Activated CD4-positive, alpha-beta T cell treated with anti-CD3 and anti-CD28 coated beads, Interleukin-2, Interleukin-4, amounts not matched to agents 100 ng/mL and 50 ng/mL, durations not matched to agents 16 hours and 8 hours (primary cell): ENCODE measurements around the gene SORT1.
"Not testable (repeated sequence)": the region's sequence is repeated elsewhere in the genome, so short reads cannot be mapped to it uniquely, and the experiment has no call there.

Experiments
- DNase-seq: peaks from one replicate; pipeline ENCODE4 v3.0.0-alpha.2; 2020; ENCODE audit warnings: low spot score

Gene SORT1

DNA sequence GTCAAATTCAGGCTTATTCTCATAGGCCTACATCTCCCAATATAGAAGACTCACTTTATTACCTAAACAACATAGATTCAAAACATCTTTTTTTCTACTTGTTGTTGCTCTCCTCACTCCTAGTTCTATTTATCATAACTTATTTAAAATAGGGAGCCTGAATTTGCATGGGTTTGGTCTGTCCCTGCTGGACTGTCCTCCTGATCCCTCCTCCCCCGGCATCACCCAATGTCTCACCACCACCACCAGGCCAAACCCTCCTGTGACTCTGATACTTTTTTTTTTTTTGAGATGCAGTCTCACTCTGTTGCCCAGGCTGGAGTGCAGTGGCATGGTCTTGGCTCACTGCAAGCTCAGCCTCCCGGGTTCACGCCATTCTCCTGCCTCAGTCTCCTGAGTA is 59.1 kb downstream of the SORT1 start:
- no peak for DNase-seq

DNA sequence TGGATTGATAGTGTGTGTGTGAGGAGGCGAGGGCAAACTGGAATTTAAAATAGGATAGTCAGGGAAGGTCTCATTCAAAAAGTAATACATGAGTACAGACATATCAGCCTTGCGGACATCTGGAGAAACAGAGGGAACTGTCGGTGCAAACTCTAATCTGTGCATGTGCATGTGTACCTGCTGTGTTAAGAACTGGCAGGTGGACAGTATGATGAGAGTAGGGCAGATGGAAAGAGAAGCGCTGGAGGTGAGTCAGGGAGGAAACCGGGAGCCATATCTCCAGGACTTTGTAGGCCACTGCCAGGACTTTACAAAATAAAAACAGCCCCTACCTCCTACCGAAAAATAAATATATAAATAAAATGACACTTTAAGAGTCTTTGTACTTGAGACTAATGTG is 59.6 kb downstream of the SORT1 start:
- DNase-seq: no peak

DNA sequence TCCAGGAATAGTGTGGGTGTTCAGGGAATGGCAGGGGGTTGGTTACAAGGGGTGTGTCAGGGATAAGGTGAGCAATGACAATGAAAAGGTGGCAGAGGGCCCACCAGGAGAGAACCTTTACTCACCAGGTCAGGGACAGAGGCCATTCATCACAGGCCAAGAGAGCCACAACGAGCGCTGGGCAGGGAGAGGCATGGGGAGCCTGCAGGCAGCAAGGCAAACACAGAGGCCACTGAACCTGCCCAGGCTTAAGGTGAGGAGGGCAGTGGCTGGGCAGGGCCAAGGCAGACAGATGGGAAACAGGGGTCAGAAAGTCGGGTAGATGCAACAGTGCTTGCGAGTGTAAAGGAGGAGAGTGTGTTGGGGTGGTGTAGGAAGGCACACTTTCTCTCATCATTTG is 62.6 kb downstream of the SORT1 start:
- no peak for DNase-seq

DNA sequence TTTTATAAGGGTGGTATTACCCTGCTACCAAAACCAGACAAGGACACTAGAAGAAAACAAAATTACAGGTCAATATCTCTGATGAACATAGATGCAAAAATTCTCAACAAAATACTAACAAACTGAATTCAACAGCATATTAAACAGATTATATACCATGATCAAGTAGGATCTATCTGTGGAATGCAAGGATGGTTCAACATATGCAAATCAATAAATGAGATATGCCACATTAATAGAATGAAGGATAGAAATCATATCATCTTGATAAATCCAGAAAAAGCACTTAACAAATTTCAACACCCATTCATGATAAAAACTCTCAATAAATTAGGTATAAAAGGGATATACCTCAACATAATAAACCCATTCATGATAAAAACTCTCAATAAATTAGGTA is 66.6 kb downstream of the SORT1 start:
- no peak for DNase-seq

DNA sequence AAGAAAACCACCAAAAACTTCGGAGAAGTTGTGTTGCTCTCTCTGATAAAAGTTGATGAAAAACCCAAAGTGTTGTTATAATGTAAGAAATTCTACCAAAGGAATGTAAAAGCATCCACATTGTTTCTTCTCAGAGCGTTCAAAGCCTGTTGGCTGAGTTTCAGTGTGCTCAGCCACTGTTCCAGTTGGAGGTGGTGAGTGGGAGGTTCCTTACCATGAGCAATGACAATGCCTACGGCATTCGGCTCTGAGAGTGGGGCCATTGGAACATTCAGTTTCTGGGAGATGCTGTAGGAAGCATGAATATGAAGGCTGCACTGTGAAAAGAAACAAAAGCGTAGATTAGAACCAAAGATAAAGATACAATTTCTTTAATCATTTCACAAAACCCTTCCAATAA is 70.4 kb downstream of the SORT1 start:
- no peak for DNase-seq

DNA sequence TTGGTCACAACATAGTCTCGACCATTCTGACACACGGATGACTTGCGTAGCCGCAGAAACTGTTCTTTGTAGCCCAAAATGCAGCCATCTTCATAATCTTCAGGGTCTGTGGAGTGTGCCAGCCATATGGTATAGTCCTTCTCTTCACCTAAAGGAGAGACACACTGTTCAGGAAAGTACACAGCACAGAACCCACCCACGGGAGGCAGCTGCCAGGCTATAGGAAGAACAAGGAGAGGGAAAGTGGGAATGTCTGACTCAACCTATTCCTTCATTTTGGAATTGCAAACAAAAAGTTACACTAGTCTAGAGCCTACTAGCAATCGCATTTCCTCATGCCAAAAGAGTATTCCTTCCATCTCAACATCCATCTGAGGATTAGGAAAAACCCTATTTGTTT is 74.7 kb downstream of the SORT1 start:
- DNase-seq: no peak

DNA sequence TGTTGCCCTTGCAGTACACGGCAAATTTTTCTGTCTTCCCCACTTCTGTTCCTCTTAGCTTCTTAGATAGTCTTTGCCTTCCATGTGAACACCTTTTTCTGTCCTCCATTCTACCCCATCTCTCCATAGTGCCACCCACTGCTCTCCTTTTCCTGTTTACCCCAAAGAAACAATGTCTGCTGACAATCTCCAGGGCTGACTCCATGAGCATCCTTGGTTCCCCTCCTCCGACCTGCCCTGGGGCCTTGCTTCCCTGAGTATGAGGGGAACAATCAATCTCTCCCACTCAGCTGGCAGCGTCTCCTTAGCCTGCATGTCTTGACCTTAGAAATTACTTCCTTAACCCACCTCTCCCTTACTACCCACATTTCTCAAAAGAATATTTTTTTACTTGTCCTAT is 78.6 kb downstream of the SORT1 start:
- no peak for DNase-seq

DNA sequence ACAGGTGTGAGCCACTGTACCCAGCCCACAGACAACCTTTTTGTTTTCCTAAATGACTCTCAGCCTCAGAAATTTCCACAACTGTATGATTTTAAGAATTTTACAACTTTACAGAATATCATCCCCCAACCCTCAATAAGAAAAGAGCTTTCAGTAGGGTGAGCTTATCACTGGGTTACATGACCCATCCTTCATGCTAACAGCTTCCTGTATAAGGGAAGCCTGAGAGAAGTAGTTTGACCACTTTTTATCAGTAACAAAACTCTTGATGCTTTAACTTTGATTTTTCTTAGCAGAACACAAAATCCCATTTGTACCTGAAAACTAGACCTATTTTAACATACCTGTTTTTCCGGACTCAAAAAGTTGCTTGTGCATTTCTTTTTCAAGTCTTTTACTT is 81.2 kb downstream of the SORT1 start:
- DNase-seq: no peak

DNA sequence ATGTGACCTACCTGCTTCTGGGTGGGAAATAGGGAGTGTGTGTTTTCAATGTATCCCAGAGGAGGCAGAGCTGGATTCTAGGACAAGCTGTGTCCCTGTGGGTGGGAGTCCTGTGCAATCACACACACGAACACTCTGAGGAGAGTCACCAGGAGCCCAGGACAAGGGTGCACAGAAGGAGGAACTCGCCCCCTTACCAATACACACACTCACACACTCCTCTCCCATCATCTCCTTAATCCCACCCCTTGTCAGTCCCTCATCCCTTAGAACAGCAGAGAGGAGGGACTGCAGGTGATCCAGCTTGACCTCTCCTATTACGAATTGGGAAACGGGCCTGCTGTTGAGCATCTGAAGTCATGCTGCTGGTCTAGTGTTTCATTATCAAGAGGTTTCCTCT is 82.4 kb downstream of the SORT1 start:
- no peak for DNase-seq

DNA sequence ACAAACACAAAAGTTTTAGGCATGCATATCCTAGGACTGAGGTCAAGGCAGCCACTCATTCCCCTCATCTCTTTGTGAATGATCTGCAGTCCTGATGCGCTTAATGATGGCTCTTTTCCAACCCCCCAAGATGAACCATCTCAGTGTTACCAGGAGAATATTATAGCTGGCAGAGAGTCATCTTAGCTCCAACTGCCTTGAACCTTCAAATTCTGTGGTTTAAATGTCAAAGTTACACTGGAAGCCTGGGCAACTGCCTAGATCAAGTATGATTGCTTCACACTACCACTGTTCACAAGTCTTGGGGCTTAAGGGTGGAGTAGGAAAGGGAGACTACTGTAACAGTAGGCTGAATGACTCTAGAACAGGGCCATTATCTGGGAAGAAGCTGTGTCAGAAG is 82.9 kb downstream of the SORT1 start:
- no peak for DNase-seq

DNA sequence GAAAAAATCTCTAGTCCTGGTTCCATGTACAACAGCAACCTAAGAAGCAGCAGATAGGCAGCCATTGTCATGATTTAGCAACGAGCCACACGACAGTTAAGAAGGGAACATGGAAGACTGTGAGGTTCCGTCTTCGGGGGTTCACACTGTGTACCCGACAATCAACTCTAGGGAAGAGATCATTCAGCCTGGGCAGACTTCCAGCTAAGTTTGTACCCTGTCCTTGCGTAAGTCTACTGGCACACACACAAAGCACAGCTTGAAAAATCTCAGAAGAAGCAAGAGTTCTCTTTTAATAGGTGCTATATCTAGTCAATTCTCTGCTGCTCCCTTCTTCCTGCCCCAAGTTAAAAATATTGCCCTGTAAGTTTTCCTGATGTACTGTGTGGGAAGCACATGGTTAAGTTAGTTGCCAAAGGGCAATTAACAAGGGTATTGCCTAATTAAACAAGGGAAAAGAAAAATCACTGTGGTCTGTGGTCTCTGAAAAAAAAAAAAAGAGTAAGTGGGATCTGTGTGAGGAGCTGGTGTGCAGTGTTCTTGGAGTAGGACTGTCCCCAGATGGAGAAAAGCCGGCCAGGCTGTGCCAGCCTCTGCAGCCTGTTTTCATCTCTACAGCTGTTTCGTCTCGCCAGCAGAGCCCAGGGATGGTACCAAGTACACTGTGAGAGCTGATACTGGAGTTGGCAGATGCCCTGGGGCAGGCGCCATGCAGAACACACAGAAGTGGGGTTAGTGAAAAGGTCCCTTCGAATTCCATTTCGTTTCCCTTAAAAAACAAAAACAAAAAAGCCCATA is 84.5 kb downstream of the SORT1 start:
- DNase-seq: no peak

DNA sequence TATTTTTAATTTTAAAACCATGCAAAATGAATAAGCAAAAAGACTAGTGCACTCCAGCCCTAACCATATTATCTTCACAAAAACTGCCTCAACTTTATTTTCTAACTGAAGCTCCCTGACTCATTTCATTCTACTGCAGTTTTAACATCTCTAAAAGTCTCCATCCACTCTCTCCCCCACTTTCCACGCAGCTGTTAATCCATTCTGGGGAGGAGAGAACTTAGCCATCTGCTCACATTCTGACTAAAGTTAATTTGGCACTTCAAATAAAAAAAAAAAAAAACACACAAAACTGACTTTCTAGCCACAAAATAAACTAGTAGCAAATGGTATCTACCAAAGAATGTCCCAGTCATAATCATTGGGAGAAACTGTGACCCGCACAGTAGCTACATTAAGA is 85.5 kb downstream of the SORT1 start:
- no peak for DNase-seq

DNA sequence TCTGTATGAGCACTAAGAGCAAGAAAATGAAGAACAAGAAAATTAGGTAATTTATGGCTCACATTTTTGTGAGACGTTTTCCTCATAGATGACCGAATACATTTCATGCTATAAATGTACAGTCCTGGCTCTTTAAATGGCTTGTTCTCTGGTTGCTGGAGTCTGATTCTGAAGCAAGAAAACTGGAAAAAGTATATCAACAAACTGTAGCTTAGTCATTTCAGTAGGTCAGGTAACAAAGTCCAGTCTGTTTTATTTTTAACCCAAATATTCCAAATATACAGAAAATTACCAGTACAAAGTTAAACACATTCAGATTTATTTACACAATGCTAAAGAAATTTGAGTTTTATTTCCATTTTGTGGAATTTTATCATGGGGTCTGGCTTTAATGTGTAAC is 88.4 kb downstream of the SORT1 start:
- no peak for DNase-seq

DNA sequence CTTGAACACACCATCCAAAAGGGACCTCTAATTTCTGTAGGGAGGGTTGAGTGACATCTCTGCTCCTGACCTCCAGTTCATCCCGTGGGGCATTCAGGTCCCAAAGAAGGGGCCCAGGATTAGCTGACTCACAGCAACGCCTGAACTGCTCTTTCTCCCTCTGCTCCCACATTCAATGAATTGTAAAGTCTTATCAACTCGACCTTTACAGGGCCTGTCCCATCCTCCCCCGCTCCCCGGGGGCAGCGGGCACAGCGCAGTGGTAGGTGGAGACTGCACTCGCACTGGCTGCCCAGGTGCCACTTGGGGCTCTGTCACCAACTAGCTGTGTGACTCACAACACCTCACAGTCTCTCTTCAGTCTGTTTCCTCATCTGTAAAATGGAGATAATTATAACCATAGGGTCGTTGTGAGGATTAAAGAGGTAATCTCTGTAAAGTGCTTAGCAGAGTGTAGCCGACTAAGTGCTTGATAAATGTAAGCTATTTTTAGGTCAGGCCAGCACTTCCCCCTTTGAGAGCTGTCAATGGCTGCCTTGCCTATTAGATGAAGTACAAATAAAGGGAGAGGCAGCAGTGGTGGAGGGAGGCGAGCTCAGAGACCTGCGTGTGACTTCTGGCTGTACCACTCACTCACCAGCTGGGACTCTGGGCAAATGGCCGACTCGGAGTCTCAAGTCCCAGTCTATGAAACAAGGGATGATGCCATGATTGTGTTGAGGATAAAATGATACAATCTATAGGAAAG is 90.3 kb downstream of the SORT1 start:
- DNase-seq: no peak

DNA sequence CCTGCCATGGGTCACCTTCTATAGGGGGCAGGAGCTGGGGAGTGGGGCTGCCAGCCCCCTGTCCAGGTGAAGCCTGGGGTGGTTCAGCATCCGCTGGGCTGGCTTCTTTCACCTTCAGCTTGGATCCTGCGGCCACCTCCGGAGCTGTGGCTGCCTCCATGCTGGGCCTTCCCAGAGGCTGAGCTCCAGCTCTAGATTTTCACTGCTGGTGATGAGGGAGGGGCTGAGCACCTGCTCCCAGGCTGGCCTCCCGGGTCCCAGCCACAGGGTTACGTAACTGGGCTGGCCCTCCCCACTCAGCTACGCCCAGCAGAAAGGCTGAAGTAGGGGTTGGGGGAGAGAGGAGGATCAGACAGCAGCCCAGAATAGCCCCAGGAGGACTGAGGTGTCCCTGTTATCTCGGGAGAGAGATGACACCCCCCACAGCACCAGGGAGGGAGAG is 90.9 kb downstream of the SORT1 start, which contains the start of gene MYBPHL:
Gene MYBPHL, minus strand, starts transcription at position 180 of the 442 bp plus-strand sequence. Its CDS starts 20 bp downstream, at position 160.
- no peak for DNase-seq

DNA sequence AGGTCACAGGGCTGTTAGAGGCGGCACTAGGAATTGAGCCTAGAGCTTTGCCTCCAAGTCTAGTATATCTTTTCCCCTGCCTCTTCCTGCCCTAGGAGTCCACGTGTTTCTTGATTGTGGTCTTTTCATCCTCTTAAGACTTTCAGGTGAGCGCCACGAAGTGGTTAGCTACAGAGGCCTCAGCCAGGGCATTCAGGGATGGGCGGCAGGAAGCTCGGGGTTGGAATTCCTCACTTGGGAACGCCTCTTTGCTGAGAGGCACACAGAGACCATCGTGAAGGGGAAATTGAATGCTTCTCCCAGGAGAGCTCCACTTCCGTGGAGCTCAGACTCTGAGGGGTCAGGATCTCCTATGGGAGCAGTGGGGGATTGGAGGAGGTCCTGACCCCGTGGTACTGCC is 91.7 kb downstream of the SORT1 start:
- DNase-seq: not testable (repeated sequence)

DNA sequence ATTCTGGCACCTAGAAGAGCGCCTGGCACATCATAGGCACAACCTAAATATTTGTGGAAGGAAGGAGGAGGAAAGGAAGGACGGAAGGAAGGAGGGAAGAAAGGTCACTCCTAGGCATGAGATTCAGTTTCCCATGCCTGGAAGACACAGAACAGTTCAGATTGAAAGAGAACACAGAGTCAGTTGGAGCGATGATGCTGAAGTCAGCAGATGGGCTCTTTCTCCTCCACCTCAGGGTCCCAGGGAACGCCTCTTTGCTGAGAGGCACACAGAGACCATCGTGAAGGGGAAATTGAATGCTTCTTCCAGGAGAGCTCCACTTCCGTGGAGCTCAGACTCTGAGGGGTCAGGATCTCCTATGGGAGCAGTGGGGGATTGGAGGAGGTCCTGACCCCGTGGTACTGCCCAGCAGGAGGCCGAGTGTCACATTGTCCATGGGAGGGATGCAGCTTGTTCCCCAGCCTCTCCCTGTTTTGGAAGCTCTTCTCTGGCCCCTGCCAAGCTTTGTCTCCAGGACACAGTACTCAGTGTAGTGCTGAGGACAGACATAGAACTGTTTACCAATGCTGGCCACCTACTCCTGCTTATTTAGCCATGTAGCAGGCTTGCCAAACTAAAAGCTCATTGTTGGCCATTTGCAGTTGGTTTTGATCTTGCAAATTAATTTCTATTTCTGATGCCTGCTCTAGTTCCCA is 93.3 kb downstream of the SORT1 start:
- DNase-seq: no peak

DNA sequence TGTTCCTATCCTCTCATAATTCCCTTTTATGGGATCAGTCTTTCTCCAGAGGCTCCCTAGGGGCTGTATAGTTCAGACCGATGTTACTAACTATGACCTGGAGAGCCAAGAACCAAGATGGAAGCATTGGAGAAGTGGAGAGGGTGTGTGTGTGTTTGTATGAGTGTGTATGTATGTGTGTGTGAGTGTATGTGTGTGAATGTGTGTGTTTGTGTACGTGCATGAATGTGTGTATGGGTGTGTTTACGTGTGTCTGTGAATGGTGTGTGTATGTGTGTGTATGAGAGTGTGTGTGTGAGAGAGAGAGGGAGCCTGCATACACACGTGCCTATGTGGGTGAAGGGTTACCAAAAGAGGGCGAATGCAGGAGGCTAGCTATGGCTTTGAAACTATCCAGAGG is 95.8 kb downstream of the SORT1 start:
- no peak for DNase-seq

DNA sequence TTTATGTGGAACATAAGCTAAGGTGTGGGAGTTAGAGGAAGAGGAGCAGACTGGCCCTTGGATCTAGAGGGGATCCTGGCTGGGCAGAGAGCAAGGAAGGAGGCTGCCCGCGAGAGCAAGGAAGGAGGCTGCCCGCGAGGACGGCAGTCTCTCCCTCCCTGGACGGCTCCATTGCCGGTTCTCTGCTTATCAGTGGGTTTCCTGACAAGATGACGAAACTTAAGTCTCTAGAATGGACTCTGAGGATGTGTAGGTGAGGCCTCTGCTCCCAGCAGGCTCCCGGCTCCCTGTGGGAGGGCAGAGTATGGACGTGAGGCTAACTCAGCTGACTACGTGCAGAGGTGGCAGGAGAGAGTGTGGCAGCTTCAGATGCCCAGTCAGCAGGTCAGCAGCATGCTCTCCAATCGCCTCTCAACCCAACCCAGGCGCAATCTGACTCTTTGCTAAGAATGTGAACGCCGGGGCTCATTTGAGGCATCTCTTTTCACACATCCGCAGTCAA is 97.0 kb downstream of the SORT1 start:
- no peak for DNase-seq

DNA sequence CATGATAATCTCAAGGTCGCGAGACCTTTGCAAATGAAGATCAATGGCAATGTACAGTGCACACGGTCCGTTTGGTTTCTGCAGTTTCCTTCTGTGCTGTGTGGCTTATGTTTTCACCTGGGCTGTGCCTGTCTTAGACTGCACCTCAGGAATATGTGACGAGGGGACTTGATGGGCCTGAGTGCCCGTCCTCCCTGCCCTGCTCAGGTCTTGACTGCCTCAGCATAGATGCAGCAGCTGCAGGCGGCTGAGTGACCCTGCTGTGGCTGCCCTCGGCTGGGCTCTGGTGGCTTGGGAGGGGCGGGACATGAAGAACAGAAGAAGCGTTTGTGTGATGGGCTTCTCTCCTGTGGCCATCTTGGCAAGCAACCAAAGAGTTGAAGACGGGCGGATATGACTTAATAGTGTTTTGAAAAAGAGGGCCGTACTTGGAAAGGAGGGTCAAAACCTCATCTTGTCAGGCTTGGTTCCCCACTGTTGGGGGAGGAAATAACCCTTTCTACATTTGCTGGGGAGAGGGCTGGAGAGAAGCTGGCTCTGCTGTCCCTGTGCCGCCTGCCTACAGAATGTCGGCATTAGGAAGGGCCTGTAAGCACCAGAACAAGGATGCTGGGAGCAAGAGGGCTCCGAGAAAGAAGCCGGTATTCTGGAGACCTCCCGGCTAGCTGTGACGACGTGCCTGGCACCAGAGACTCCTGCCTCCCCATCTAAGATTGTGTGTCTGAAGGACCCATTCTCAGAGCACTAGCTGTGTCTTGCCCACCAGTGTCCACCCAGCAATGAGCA is 98.0 kb downstream of the SORT1 start:
- no peak for DNase-seq

DNA sequence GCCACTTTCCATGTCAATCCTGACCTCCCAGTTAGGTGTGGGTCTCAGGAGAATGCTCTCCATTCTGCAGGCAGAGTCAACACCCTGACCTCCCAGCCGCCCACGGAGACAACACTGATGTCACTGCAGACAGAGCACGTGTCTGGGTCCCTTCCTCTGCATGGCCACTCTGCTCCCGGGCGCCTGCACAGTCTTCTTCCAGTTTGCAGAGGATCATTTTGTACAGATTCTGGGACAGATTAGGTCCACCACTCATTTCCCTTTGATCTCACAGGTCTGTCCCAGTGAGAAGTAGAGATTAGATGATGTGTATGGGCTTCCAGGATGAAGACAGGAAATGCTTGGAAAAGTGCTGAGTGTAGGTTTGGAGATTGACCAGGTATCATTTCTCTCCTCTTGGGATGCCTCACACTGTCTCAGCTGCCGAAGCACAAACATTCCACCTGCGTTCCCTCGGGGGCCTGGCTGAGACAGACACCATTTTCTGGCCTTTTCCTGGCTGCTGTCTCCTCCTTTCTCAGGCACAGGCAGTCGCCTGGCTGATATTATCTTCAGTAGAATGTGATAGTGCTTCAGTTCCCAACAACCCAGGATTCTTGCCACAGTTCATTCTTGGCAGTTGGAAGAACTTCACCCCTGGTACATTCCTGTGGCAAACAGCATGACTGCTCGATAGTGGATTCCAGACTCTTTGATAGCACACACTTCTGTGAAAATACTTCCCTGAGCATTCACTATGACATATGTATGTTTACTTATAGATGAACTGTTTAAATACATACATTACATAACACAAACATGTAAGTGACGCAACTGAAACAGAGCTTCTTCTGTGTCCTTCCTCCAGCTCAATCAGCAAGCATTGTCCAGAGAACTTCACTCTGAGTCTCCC is 98.8 kb downstream of the SORT1 start:
- no peak for DNase-seq
